Calu3 (cell line): ENCODE measurements around the gene TMEM176B. TPM values are rescaled to one million over a fixed set of nuclear protein-coding genes. Genes with fewer than 3 reads are reported as not detected.

Source experiments
- BruUV-seq: library from RNA; stranded (reverse); fragments of 400-500 nt; replicated peaks from 2 replicates; lab custom pipeline; 2021; lab: Mats Ljungman, UMichigan
- CTCF ChIA-PET: fragments of 300-600 bp; sonication (Branson Sonifier 250); formaldehyde crosslinking; loops from one replicate; lab custom pipeline; 2022; ENCODE audit warnings: antibody characterized with exemption; lab: Charles Lee
- DNase-seq: peaks from one replicate; pipeline ENCODE4 v3.0.0; 2022
- H3K27ac Mint-ChIP-seq: one replicate; pipeline ENCODE4 v1.8.0; 2022; ENCODE audit warnings: mixed read lengths; ENCODE audit not compliant: unreplicated experiment
- H3K27me3 Mint-ChIP-seq: one replicate; pipeline ENCODE4 v1.8.0; 2022; ENCODE audit warnings: mixed read lengths; ENCODE audit not compliant: unreplicated experiment
- H3K36me3 Mint-ChIP-seq: one replicate; pipeline ENCODE4 v1.8.0; 2022; ENCODE audit warnings: mild to moderate bottlenecking, moderate library complexity, mixed read lengths; ENCODE audit not compliant: insufficient read depth, unreplicated experiment
- H3K4me1 Mint-ChIP-seq: one replicate; pipeline ENCODE4 v1.8.0; 2022; ENCODE audit warnings: mild to moderate bottlenecking, low read depth, mixed read lengths; ENCODE audit not compliant: unreplicated experiment
- H3K4me3 Mint-ChIP-seq: one replicate; pipeline ENCODE4 v1.8.0; 2022; ENCODE audit warnings: mild to moderate bottlenecking, low read depth, moderate library complexity, mixed read lengths; ENCODE audit not compliant: unreplicated experiment
- H3K9me3 Mint-ChIP-seq: one replicate; pipeline ENCODE4 v1.8.0; 2022; ENCODE audit warnings: low read depth, mixed read lengths; ENCODE audit not compliant: unreplicated experiment
- intact Hi-C: fragments of 100-400 bp; cut with micrococcal nuclease; formaldehyde crosslinking; loops from one replicate; pipeline ENCODE4 v1.10.0; 2022; ENCODE audit not compliant: unreplicated experiment
- total RNA-seq: library from RNA; stranded (reverse); gene quantifications from 2 replicates; pipeline ENCODE4 v1.2.3, GENCODE V29; 2022
- TF ChIP-seq, protein P1 (sequence below): fragments of 200-600 bp; IDR thresholded peaks from one replicate; pipeline ENCODE4 v1.8.0; 2022; ENCODE audit warnings: antibody characterized with exemption; ENCODE audit not compliant: unreplicated experiment

The TMEM176B gene
- total RNA-seq, 1 experiment from 2014 or later: 3.1 TPM

DNA sequence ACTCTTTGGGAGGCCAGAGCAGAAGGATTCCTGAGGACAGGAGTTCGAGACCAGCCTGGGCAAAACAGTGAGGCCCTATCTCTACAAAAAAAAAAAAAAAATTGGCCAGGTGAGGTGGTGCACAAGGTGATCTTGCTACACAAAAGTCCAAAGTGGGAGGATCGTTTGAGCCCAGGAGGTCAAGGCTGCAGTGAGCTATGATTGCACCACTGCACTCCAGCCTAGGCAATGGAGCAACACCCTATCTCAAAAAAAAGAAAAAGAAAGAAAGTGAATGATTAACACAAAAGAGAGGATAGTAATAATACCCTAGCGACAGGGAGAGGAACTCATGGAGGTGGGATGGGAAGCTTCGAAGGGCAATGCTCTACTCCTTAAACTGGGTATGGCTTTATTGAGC lies 30.4 kb downstream of the TMEM176B start:
- TF ChIP-seq, protein P1, sequence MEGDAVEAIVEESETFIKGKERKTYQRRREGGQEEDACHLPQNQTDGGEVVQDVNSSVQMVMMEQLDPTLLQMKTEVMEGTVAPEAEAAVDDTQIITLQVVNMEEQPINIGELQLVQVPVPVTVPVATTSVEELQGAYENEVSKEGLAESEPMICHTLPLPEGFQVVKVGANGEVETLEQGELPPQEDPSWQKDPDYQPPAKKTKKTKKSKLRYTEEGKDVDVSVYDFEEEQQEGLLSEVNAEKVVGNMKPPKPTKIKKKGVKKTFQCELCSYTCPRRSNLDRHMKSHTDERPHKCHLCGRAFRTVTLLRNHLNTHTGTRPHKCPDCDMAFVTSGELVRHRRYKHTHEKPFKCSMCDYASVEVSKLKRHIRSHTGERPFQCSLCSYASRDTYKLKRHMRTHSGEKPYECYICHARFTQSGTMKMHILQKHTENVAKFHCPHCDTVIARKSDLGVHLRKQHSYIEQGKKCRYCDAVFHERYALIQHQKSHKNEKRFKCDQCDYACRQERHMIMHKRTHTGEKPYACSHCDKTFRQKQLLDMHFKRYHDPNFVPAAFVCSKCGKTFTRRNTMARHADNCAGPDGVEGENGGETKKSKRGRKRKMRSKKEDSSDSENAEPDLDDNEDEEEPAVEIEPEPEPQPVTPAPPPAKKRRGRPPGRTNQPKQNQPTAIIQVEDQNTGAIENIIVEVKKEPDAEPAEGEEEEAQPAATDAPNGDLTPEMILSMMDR: no peak
- H3K9me3 Mint-ChIP-seq: peaks cover 7% of the 10 kb centered on the region
- H3K36me3 Mint-ChIP-seq: no peaks in the 10 kb centered on the region
- peaks cover 43% of the 10 kb centered on the region for H3K27me3 Mint-ChIP-seq
- BruUV-seq: no TSS peak
- no peak overlapping the region for H3K4me3 Mint-ChIP-seq
- H3K27ac Mint-ChIP-seq: no peak overlapping the region
- CTCF ChIA-PET: no interaction called here
- no peak for DNase-seq
- intact Hi-C loops: loop anchor here (10.0 kb wide), 1 partner anchor 235 kb away; no protein-coding TSS in a partner anchor
- H3K4me1 Mint-ChIP-seq: no peaks in the 10 kb centered on the region

DNA sequence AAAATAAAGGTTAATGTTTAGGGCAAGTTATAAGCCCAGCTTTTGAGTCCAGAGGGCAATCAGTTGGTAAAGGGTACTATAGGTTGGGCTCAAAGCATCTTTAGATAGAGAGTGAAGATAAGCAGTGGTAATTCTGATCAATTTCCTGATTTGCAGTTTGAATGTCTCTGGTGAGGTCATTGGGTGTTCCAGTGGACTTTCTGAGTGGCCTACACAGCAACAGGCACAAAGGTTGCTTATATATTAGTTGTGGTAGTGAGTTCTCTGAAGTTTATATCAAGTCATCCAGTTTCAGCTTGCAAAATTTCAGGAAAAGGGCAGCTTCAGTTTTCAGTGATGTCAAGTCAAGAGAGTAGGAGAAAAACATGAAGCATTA lies 33.8 kb downstream of the TMEM176B start:
- intact Hi-C loops: no loop called here
- DNase-seq: no peak
- Mint-ChIP-seq H3K9me3 (no peaks in the 10 kb centered on the region), H3K4me3 (no peak overlapping the region), H3K36me3 (no peaks in the 10 kb centered on the region), H3K27me3 (peaks cover 36% of the 10 kb centered on the region), H3K4me1 (no peaks in the 10 kb centered on the region), H3K27ac (no peak overlapping the region)
- CTCF ChIA-PET: no interaction called here
- TF ChIP-seq, protein P1: no peak
- no TSS peak for BruUV-seq

DNA sequence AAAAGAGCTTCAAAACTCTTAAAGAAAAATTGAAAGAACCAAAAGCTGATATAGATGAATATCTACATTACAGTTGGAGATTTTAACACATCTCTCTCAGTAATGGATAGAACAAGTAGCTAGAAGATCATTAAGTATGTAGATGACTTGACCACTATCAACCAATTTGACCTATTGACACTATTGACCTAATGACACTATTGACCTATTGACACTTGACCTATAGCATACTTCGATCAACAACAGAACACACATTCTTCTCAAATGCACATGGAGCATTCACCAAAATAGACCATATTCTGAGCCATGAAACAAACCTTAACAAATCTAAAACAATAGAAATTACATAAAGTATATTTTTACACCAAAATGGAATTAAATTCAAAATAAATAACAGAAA lies 40.7 kb downstream of the TMEM176B start:
- intact Hi-C loops: loop anchor here (5.0 to 10.0 kb wide), 2 partner anchors 225 to 472 kb away; no protein-coding TSS in a partner anchor
- peaks cover 22% of the 10 kb centered on the region for H3K27me3 Mint-ChIP-seq
- no peaks in the 10 kb centered on the region for H3K9me3 Mint-ChIP-seq
- BruUV-seq: no TSS peak
- H3K27ac Mint-ChIP-seq: no peak overlapping the region
- CTCF ChIA-PET: interaction anchor here (1.1 kb wide), 1 partner anchor 21 kb away, joined by 3 read pairs; no protein-coding TSS in a partner anchor
- H3K4me3 Mint-ChIP-seq: no peak overlapping the region
- H3K36me3 Mint-ChIP-seq: no peaks in the 10 kb centered on the region
- DNase-seq: no peak
- no peaks in the 10 kb centered on the region for H3K4me1 Mint-ChIP-seq
- TF ChIP-seq, protein P1: no peak

DNA sequence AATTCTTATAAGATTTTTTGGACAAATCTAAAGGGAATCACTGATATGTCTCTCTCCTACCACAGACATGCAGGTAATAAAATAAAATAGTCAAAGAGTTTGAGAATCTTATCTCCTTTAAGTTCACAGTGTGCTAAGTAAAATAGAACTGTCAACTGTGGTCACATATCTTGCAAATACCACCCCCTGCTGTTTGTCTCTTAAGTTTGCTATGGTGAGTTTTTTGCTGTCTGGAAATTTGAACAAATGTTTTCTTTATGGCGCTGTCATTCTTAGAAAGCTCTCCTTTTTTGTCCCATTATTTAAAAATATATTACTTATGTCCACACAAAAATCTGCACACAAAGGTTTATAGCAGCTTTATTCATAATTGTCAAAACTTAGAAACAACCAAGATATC lies 43.3 kb downstream of the TMEM176B start:
- no peak for DNase-seq
- intact Hi-C loops: loop anchor here (5.0 to 10.0 kb wide), 2 partner anchors 222 to 470 kb away; no protein-coding TSS in a partner anchor
- Mint-ChIP-seq H3K36me3 (no peaks in the 10 kb centered on the region), H3K4me3 (no peak overlapping the region), H3K27me3 (peaks cover 32% of the 10 kb centered on the region), H3K9me3 (no peaks in the 10 kb centered on the region), H3K27ac (no peak overlapping the region), H3K4me1 (no peaks in the 10 kb centered on the region)
- TF ChIP-seq, protein P1: no peak
- BruUV-seq: no TSS peak
- CTCF ChIA-PET: no interaction called here
